Measurements from ENCODE around the gene TBX4. TPM values are rescaled to one million over a fixed set of nuclear protein-coding genes. Genes with fewer than 3 reads are reported as not detected.

The TBX4 gene
- total and polyA plus RNA-seq, 9 of the 15 experiments (the other 6 are each of a cell fraction or from before 2014, with no cell fraction given) = not detected

- TF ChIP-seq ZNF121 (CRISPR knock-in tag; conservative IDR thresholded peaks at IDR 0.05) (no peak), TCF15 (CRISPR knock-in tag; IDR thresholded peaks at IDR 0.05) (no peak), NEUROD1 (IDR thresholded peaks at IDR 0.05; ENCODE audit: borderline replicate concordance, low read depth, low read length, partially characterized antibody) (peak; percentile 62), ZNF695 (CRISPR knock-in tag; IDR thresholded peaks at IDR 0.05) (no peak), MTF1 (CRISPR knock-in tag; IDR thresholded peaks at IDR 0.05; ENCODE audit: borderline replicate concordance) (no peak), NRF1 (conservative IDR thresholded peaks at IDR 0.05 in 1 of 2, IDR thresholded peaks at IDR 0.05 in 1 of 2) (no peak), ARID4B (CRISPR knock-in tag; IDR thresholded peaks at IDR 0.05) (no peak), NR2C1 (IDR thresholded peaks at IDR 0.05) (0 out of 2 replicates have a peak, but pooled peaks have one; percentile 15), NR2C1 (tag; IDR thresholded peaks at IDR 0.05) (no peak), FOXK1 (CRISPR knock-in tag; IDR thresholded peaks at IDR 0.05; ENCODE audit: borderline replicate concordance) (no peak), BCLAF1 (IDR thresholded peaks at IDR 0.05; ENCODE audit: borderline replicate concordance in 1 of 2, control insufficient read depth in 1 of 2, low read depth in 2 of 2, low read length in 1 of 2) (0 out of 4 replicates have a peak, but pooled peaks of 1 of the 2 experiments have one; percentile 58), SIX5 (IDR thresholded peaks at IDR 0.05; ENCODE audit: borderline replicate concordance in 1 of 2, insufficient read depth in 1 of 2, low read depth in 1 of 2, low read length in 2 of 2) (no peak), CHD1 (IDR thresholded peaks at IDR 0.05; ENCODE audit: low read length) (no peak), CEBPB (tag; IDR thresholded peaks at IDR 0.05) (no peak)
These were observed 15.4 kb downstream of the TBX4 start (continued) for GRCh38 chr17:61467416-61468262.

All from K562 (cell line).